SK-MEL-5 (cell line): ENCODE data around the gene PRM2. TPM values are rescaled to one million over a fixed set of nuclear protein-coding genes. Genes with fewer than 3 reads are reported as not detected.

Experiments
- small RNA-seq, 2 experiments: library from RNA; depleted of rRNA; stranded (forward); fragments of <200 nt; gene quantifications; one replicate each; pipeline ENCODE3, GENCODE V24; 2014
- total RNA-seq: library from RNA; depleted of rRNA; stranded (reverse); fragments of >200 nt; shearing (Covaris generic); gene quantifications from 2 replicates; pipeline ENCODE4 v1.2.3, GENCODE V29; 2014; rRNA removed

The PRM2 gene
- total RNA-seq, 1 experiment from 2014 or later: not detected

Small RNA genes within 50 kb of the gene (small RNA-seq; reads per million reads assigned to genes)
- 0 to 0.05 reads per million in 2 experiments for gene MIR548H2
- gene RF00019: 0 reads per million in 2 experiments
- gene RF00554: 0 reads per million in 2 experiments

Other genes starting within 250 kb of the PRM2 start
- gene SOCS1, start 20.3 kb downstream of the PRM2 start, total RNA-seq: 1.1 and 1.4 TPM in 2 replicates
- not detected in 2 replicates for gene TNP2, start 7.2 kb downstream of the PRM2 start, total RNA-seq
- not detected in 2 replicates for gene PRM3, start 2.9 kb downstream of the PRM2 start, total RNA-seq
- not detected in 2 replicates for gene PRM1, start 4.8 kb upstream of the PRM2 start, total RNA-seq
- gene RMI2, start 69.0 kb upstream of the PRM2 start, total RNA-seq: 23.2 and 28.1 TPM in 2 replicates